CD4-positive, alpha-beta memory T cell (primary cell): ENCODE measurements around the gene EFNA4. TPM values are rescaled to one million over a fixed set of nuclear protein-coding genes. Genes with fewer than 3 reads are reported as not detected.

Experiments used
- CTCF ChIA-PET: fragments of 350-600 bp; sonication (Branson Sonifier 250); formaldehyde crosslinking; loops from one replicate; lab custom pipeline; 2021; ENCODE audit warnings: inconsistent platforms; ENCODE audit not compliant: partially characterized antibody; lab: Charles Lee
- POLR2A ChIA-PET: fragments of 350-600 bp; sonication (Branson Sonifier 250); formaldehyde crosslinking; loops from one replicate; lab custom pipeline; 2021; ENCODE audit not compliant: partially characterized antibody; lab: Charles Lee
- DNase-seq, 5 donors: peaks; one replicate each; pipeline versions ENCODE4 v3.0.0 to v3.0.0-alpha.2; 2020 to 2022; ENCODE audit warnings: mixed read lengths in 1 of 5
- H3K27ac ChIP-seq: one replicate; pipeline ENCODE4 v1.7.0; 2013; ENCODE audit warnings: low read depth, low read length
- H3K27me3 ChIP-seq: 2 replicates; pipeline ENCODE4 v1.7.0; 2013; ENCODE audit warnings: mild to moderate bottlenecking, low read length, moderate library complexity; ENCODE audit not compliant: insufficient read depth
- H3K36me3 ChIP-seq: 2 replicates; pipeline ENCODE4 v1.7.0; 2013; ENCODE audit warnings: mild to moderate bottlenecking, low read length, moderate library complexity; ENCODE audit not compliant: insufficient read depth
- H3K4me1 ChIP-seq: 2 replicates; pipeline ENCODE4 v1.7.0; 2013; ENCODE audit warnings: mild to moderate bottlenecking, low read length, moderate library complexity; ENCODE audit not compliant: insufficient read depth
- H3K4me3 ChIP-seq, 2 donors: one replicate each; pipeline ENCODE4 v1.7.0; 2013; ENCODE audit warnings: low read length in 2 of 2, mild to moderate bottlenecking in 1 of 2
- H3K9me3 ChIP-seq, 2 donors: one replicate each; pipeline ENCODE4 v1.7.0; 2013; ENCODE audit warnings: low read length in 2 of 2, control low read depth in 1 of 2; ENCODE audit not compliant: control insufficient read depth in 1 of 2
- H3K27ac Mint-ChIP-seq, 7 donors: one replicate each; pipeline ENCODE4 v1.8.0; 2020 to 2021; ENCODE audit warnings: mixed read lengths in 7 of 7, mild to moderate bottlenecking in 6 of 7, inconsistent platforms in 3 of 7, moderate library complexity in 3 of 7
- H3K27me3 Mint-ChIP-seq, 2 donors: one replicate each; pipeline ENCODE4 v1.8.0; 2020 to 2021; ENCODE audit warnings: mixed read lengths in 2 of 2
- H3K36me3 Mint-ChIP-seq, 2 donors: one replicate each; pipeline ENCODE4 v1.8.0; 2020 to 2021; ENCODE audit warnings: mixed read lengths in 2 of 2, inconsistent platforms in 1 of 2, mild to moderate bottlenecking in 1 of 2
- H3K4me1 Mint-ChIP-seq, 4 donors: one replicate each; pipeline ENCODE4 v1.8.0; 2020 to 2021; ENCODE audit warnings: mixed read lengths in 4 of 4, mild to moderate bottlenecking in 1 of 4
- H3K4me3 Mint-ChIP-seq, 8 donors: one replicate each; pipeline ENCODE4 v1.8.0; 2020 to 2021; ENCODE audit warnings: mixed read lengths in 8 of 8, mild to moderate bottlenecking in 7 of 8, moderate library complexity in 6 of 8, inconsistent platforms in 3 of 8
- H3K9me3 Mint-ChIP-seq, 8 donors: one replicate each; pipeline ENCODE4 v1.8.0; 2020 to 2021; ENCODE audit warnings: mixed read lengths in 8 of 8, mild to moderate bottlenecking in 5 of 8, inconsistent platforms in 3 of 8, moderate library complexity in 1 of 8
- intact Hi-C: fragments of 100-400 bp; cut with micrococcal nuclease; formaldehyde crosslinking; loops from one replicate; pipeline ENCODE4 v1.15.1; 2023
- polyA plus RNA-seq, 2 donors: library from polyadenylated mRNA; unstranded; fragments of 300-500 nt; fragmentation: Illumina TruSeq; gene quantifications; one replicate each; pipeline ENCODE4 v1.2.3, GENCODE V29; 2021
- total RNA-seq, 2 experiments: library from RNA; stranded (reverse); gene quantifications; one replicate each; pipeline ENCODE4 v1.2.3, GENCODE V29; 2021

The EFNA4 gene
- total and polyA plus RNA-seq, 4 experiments from 2014 or later = 2.5 to 8.5 (median 4.7) TPM

DNA sequence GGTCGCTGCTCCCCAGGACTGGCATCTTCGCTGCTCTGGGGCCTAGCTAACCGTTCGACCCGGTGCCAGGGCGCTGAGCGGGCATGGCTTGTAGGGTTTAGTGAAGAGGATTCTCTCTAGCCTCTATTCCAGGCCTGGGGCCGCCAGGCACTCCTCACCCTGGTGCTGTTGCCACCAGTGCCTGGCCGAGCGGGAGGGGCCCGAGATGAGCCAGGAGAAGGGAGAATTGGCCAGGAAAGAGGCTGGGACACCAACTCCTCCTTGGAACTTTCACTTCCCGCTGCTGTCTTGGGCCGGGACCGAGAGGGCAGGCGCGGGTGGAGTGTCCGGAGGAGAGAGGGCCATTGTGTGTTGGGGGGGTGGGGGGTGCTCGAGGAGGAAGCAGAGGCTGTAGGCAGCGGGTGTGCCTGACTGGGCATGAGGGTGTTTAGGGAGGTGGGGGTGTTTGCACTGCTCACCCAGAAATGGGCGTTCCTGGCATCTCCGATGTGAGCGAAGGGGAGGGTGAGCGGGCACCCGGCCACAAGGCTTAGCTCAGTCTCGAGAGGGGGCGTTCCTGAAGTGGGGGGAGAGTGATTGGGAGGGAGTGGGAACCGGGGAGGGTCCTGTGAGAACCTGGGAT is 11.7 kb upstream of the EFNA4 start:
- Mint-ChIP-seq H3K4me1 (peaks cover 14 to 33% (median 27%) of the 10 kb centered on the region in 4 donors), H3K9me3 (no peaks in the 10 kb centered on the region), H3K27ac (peak overlapping the region; percentile 56 to 93 (median 77)), H3K36me3 (peaks cover 0 to 9% of the 10 kb centered on the region in 2 donors), H3K4me3 (peak overlapping the region; percentile 83 to 89 (median 86)), H3K27me3 (no peaks in the 10 kb centered on the region)
- H3K9me3 ChIP-seq = no peaks in the 10 kb centered on the region
- peak; percentile 32 to 73 (median 36) for DNase-seq
- POLR2A ChIA-PET = interaction anchor here (0.7 to 6.9 kb wide), 17 partner anchors 10 to 142 kb away, joined by 3 to 83 read pairs (median 6); partner anchors contain the start of genes CKS1B, EFNA3, EFNA4 and FLAD1
- CTCF ChIA-PET = interaction anchor here (0.7 to 10.7 kb wide), 11 partner anchors 9 to 121 kb away, joined by 3 to 203 read pairs (median 8); partner anchors contain the start of genes EFNA4, KRTCAP2, LENEP and PYGO2
- H3K27me3 ChIP-seq = no peaks in the 10 kb centered on the region
- H3K27ac ChIP-seq = peak overlapping the region; percentile 61
- H3K4me1 ChIP-seq = peaks cover 27% of the 10 kb centered on the region
- H3K4me3 ChIP-seq = peak overlapping the region; percentile 52 to 66
- intact Hi-C loops = loop anchor here (1.0 to 5.0 kb wide), 7 partner anchors 9 to 493 kb away; partner anchors contain the start of genes CKS1B, FLAD1 and ZBTB7B
- no peaks in the 10 kb centered on the region for H3K36me3 ChIP-seq

DNA sequence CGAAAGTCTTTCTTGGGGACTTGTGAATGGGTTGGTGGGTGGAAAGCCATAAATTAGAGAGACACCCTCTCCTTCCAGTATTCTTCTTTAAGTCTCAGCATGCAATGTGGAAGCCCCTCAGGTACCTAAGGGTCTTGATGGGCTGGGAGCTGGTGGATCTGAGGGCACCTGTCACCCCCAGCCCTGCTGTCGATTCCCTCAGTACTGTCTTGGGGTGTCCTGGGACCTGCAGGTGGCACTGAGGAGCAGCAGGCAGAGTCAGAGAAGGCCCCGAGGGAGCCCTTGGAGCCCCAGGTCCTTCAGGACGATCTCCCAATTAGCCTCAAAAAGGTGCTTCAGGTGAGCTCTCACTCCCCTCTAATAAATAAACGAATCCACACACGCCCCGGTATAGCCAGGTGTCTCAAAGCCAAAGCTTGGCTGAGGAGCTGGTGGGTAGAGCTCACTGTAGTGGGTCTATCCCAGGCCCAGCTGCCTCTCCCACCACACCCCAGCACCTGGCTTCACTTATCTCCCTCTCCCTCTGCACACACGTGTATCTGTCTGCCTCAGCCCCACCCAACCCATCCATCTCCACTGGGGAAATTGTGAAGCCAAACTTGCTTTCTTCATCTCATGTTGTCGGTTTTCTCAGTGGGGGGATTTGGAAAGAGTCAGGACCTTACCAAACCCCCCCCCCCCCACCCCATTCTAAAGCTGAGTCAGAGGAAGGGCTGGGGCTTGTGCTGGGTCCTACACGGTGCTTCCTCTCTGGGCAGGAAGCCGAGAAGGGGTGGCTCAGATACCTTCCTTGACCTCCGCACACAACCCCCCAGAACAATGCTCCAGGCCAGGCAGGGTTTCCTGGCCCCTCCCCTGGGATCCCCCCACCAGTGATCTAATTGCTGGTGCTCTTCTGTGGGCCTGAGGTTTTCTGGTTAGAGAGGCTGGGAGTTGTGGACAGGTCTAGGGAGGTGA is 10.8 kb upstream of the EFNA4 start:
- H3K27me3 ChIP-seq = no peaks in the 10 kb centered on the region
- H3K4me3 ChIP-seq = peak overlapping the region; percentile 52 to 66
- peak overlapping the region; percentile 56 to 93 (median 78) for H3K27ac Mint-ChIP-seq
- no peaks in the 10 kb centered on the region for H3K36me3 ChIP-seq
- H3K4me1 Mint-ChIP-seq = peaks cover 14 to 33% (median 27%) of the 10 kb centered on the region in 4 donors
- peak in 2 of 5 donors; percentile 16 to 19 for DNase-seq
- peaks cover 27% of the 10 kb centered on the region for H3K4me1 ChIP-seq
- ChIA-PET CTCF (interaction anchor here (0.7 to 10.7 kb wide), 14 partner anchors 8 to 120 kb away, joined by 3 to 203 read pairs (median 6); partner anchors contain the start of genes EFNA3, EFNA4, FLAD1 and KRTCAP2), POLR2A (interaction anchor here (1.5 to 6.9 kb wide), 6 partner anchors 9 to 97 kb away, joined by 4 to 83 read pairs (median 17); partner anchors contain the start of genes EFNA4, FLAD1 and PBXIP1)
- H3K36me3 Mint-ChIP-seq = peaks cover 0 to 9% of the 10 kb centered on the region in 2 donors
- intact Hi-C loops = loop anchor here (1.0 to 5.0 kb wide), 2 partner anchors 9 to 50 kb away; partner anchors contain the start of gene ZBTB7B
- H3K27ac ChIP-seq = peak overlapping the region; percentile 61
- peak overlapping the region; percentile 83 to 89 (median 86) for H3K4me3 Mint-ChIP-seq
- no peaks in the 10 kb centered on the region for H3K9me3 Mint-ChIP-seq
- no peaks in the 10 kb centered on the region for H3K9me3 ChIP-seq
- H3K27me3 Mint-ChIP-seq = no peaks in the 10 kb centered on the region

DNA sequence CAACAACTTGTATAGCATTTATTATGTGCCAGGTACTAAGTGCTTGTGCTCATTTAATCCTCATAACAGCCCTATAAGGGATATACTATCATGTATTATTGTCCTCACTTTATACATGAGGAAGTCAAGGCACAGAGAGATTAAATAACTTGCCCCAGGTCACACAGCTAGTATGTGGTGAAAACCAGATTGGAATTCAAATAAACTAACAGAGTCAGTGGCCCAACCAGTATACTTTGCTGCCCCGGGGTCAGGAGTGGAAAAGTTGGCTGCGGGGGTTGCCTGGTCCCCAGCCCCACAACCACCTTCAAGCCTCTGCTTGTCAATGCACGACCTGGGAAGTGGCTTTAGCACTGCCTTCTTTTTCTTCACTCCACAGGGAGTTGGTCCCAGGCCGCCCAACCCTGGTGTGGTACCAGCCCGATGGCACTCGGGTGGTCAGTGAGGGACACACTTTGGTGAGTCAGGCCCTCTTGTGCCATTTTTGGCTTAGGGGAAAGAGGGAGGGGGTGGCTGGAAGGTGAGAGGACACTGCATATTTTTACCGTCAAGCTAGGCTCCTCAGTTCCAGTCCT is 9.9 kb upstream of the EFNA4 start:
- CTCF ChIA-PET = interaction anchor here (1.1 to 10.7 kb wide), 8 partner anchors 7 to 119 kb away, joined by 3 to 203 read pairs (median 10); partner anchors contain the start of genes EFNA4 and KRTCAP2
- POLR2A ChIA-PET = interaction anchor here (1.0 to 6.9 kb wide), 3 partner anchors 8 to 27 kb away, joined by 4 to 83 read pairs (median 5); partner anchors contain the start of gene EFNA4
- peak overlapping the region in 3 of 7 donors; percentile 7 to 78 (median 33) for H3K27ac Mint-ChIP-seq
- peak overlapping the region in 3 of 8 donors; percentile 56 to 74 (median 66) for H3K4me3 Mint-ChIP-seq
- no peaks in the 10 kb centered on the region for H3K9me3 ChIP-seq
- H3K36me3 Mint-ChIP-seq = peaks cover 0 to 17% of the 10 kb centered on the region in 2 donors
- H3K9me3 Mint-ChIP-seq = no peaks in the 10 kb centered on the region
- no peak for DNase-seq
- no peaks in the 10 kb centered on the region for H3K27me3 ChIP-seq
- peaks cover 27% of the 10 kb centered on the region for H3K4me1 ChIP-seq
- no peak overlapping the region for H3K27ac ChIP-seq
- peaks cover 3% of the 10 kb centered on the region for H3K36me3 ChIP-seq
- no peak overlapping the region for H3K4me3 ChIP-seq
- H3K27me3 Mint-ChIP-seq = no peaks in the 10 kb centered on the region
- intact Hi-C loops = loop anchor here (5.0 kb wide), 1 partner anchor 51 kb away; the partner anchor contains the start of gene ZBTB7B
- peaks cover 14 to 33% (median 27%) of the 10 kb centered on the region in 4 donors for H3K4me1 Mint-ChIP-seq

DNA sequence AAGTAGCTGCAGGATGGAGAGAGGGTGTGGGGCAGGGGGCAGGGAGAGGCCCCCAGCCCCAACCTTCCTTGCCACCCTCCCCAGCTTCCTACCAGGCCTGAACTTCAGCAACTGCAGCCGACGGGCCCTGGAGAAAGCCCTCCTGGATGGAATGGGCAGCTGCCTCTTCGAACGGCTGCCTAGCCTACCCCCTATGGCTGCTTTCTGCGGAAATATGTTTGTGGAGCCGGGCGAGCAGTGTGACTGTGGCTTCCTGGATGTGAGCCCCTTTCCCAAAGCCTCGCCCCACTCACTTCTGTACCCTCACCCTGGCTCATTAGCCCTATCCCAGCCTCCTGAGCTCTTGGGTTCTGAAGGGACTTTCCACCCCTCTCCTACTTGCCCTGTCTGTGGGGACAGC is 6.4 kb upstream of the EFNA4 start:
- no peak for DNase-seq
- Mint-ChIP-seq H3K36me3 (peaks cover 0 to 24% of the 10 kb centered on the region in 2 donors), H3K4me3 (no peak overlapping the region), H3K4me1 (peaks cover 15 to 23% (median 21%) of the 10 kb centered on the region in 4 donors), H3K9me3 (no peaks in the 10 kb centered on the region), H3K27ac (no peak overlapping the region), H3K27me3 (no peaks in the 10 kb centered on the region)
- no peaks in the 10 kb centered on the region for H3K9me3 ChIP-seq
- ChIA-PET POLR2A (interaction anchor here (1.2 kb wide), 1 partner anchor 28 kb away, joined by 4 read pairs; no protein-coding TSS in a partner anchor), CTCF (interaction anchor here (1.3 to 9.1 kb wide), 6 partner anchors 9 to 388 kb away, joined by 3 to 203 read pairs (median 6); partner anchors contain the start of gene ADAM15)
- H3K36me3 ChIP-seq = peaks cover 3% of the 10 kb centered on the region
- peaks cover 26% of the 10 kb centered on the region for H3K4me1 ChIP-seq
- no peak overlapping the region for H3K27ac ChIP-seq
- intact Hi-C loops = no loop called here
- no peak overlapping the region for H3K4me3 ChIP-seq
- H3K27me3 ChIP-seq = no peaks in the 10 kb centered on the region

DNA sequence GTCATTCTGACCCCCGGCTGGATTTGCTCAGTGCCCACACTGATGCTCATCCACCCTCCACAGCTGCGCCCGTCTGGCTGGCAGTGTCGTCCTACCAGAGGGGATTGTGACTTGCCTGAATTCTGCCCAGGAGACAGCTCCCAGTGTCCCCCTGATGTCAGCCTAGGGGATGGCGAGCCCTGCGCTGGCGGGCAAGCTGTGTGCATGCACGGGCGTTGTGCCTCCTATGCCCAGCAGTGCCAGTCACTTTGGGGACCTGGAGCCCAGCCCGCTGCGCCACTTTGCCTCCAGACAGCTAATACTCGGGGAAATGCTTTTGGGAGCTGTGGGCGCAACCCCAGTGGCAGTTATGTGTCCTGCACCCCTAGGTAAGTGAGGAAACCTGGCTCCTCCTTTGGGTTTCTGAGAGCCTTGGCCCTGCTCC is 5.7 kb upstream of the EFNA4 start:
- ChIA-PET CTCF (interaction anchor here (1.4 to 9.1 kb wide), 4 partner anchors 10 to 388 kb away, joined by 3 to 203 read pairs (median 6); partner anchors contain the start of gene ADAM15), POLR2A (interaction anchor here (1.2 kb wide), 1 partner anchor 27 kb away, joined by 4 read pairs; no protein-coding TSS in a partner anchor)
- Mint-ChIP-seq H3K36me3 (peaks cover 0 to 24% of the 10 kb centered on the region in 2 donors), H3K9me3 (no peaks in the 10 kb centered on the region), H3K27me3 (no peaks in the 10 kb centered on the region), H3K27ac (no peak overlapping the region), H3K4me3 (no peak overlapping the region), H3K4me1 (peaks cover 11 to 22% (median 19%) of the 10 kb centered on the region in 4 donors)
- Histone ChIP-seq H3K27me3 (no peaks in the 10 kb centered on the region), H3K4me3 (no peak overlapping the region), H3K36me3 (peaks cover 3% of the 10 kb centered on the region), H3K9me3 (no peaks in the 10 kb centered on the region), H3K27ac (no peak overlapping the region), H3K4me1 (peaks cover 26% of the 10 kb centered on the region)
- intact Hi-C loops = no loop called here
- DNase-seq = no peak

DNA sequence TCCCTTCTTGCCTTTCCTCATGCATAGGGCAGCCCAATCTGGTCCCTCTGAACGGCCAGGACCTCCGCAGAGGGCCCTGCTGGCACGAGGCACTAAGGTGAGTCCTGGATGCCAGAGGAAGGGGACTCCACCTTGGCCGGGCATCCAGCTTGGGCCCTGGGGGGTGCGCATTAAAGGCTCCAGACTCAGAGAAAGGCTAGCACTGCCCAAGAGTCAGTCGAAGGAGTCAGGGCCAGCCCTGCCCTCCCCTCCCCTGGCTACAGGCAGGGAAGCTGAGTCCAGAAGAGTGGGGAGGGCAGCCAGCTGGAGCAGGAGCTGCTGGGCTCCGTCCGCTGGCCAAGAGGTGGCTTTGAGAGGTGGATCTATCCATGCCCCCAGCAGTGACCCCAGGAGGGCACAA is 2.8 kb upstream of the EFNA4 start:
- Histone ChIP-seq H3K4me3 (no peak overlapping the region), H3K9me3 (no peaks in the 10 kb centered on the region), H3K27me3 (no peaks in the 10 kb centered on the region), H3K27ac (no peak overlapping the region), H3K4me1 (peaks cover 35% of the 10 kb centered on the region), H3K36me3 (peaks cover 3% of the 10 kb centered on the region)
- Mint-ChIP-seq H3K27ac (no peak overlapping the region), H3K4me3 (no peak overlapping the region), H3K27me3 (no peaks in the 10 kb centered on the region), H3K4me1 (peaks cover 20 to 37% (median 28%) of the 10 kb centered on the region in 4 donors), H3K9me3 (no peaks in the 10 kb centered on the region), H3K36me3 (peaks cover 0 to 27% of the 10 kb centered on the region in 2 donors)
- no peak for DNase-seq
- CTCF ChIA-PET = interaction anchor here (1.0 to 9.1 kb wide), 15 partner anchors 10 to 501 kb away, joined by 3 to 203 read pairs (median 9); partner anchors contain the start of genes ADAM15, EFNA3, PBXIP1 and PMVK
- POLR2A ChIA-PET = interaction anchor here (1.3 to 6.4 kb wide), 4 partner anchors 9 to 100 kb away, joined by 3 to 83 read pairs (median 49); partner anchors contain the start of gene ADAM15
- intact Hi-C loops = loop anchor here (1.0 to 10.0 kb wide), 7 partner anchors 8 to 580 kb away; partner anchors contain the start of gene PYGO2
